ENCODE measurements around the gene CTAGE15. TPM values are rescaled to one million over a fixed set of nuclear protein-coding genes. Genes with fewer than 3 reads are reported as not detected.
"Not testable (repeated sequence)": the region's sequence is repeated elsewhere in the genome, so short reads cannot be mapped to it uniquely, and the experiment has no call there.

Gene CTAGE15, protein sequence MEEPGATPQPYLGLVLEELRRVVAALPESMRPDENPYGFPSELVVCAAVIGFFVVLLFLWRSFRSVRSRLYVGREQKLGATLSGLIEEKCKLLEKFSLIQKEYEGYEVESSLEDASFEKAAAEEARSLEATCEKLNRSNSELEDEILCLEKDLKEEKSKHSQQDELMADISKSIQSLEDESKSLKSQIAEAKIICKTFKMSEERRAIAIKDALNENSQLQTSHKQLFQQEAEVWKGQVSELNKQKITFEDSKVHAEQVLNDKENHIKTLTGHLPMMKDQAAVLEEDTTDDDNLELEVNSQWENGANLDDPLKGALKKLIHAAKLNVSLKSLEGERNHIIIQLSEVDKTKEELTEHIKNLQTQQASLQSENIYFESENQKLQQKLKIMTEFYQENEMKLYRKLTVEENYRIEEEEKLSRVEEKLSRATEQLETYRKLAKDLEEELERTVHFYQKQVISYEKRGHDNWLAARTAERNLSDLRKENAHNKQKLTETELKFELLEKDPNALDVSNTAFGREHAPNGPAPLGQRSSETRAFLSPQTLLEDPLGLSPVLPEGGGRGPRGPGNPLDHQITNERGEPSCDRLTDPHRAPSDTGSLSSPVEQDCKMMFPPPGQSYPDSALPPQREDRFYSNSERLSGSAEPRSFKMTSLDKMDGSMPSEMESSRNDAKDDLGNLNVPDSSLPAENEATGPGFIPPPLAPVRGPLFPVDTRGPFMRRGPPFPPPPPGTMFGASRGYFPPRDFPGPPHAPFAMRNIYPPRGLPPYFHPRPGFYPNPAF
- not detected for total RNA-seq

DNA sequence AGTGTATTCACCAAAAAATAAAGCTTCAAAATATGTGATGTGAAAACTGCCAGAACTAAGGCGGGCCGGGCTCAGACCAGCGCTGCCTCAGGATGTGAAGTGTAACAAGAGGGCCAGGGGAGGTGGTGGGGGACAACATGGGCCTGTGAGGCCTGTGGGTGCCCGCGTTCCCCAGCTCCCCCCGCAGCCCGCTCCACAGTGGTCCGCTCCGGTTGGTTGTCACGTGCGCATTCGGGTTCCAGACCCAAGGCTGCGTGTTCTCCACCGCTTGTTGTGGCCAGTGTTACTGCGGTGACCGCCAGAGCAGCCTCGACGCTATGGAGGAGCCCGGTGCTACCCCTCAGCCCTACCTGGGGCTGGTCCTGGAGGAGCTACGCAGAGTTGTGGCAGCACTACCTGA is at the start of gene CTAGE15:
CTAGE15 (plus strand) TSS at position 301 of the 400 bp plus-strand sequence; CDS start at position 318, 17 bp downstream.
- H3K27me3 Mint-ChIP-seq; H3K4me1 Mint-ChIP-seq; ATAC-seq; CTCF ChIA-PET; H3K9me3 Mint-ChIP-seq (ENCODE audit: low read depth); DNase-seq; H3K27ac Mint-ChIP-seq; H3K4me3 Mint-ChIP-seq; H3K36me3 Mint-ChIP-seq: not testable (repeated sequence)

DNA sequence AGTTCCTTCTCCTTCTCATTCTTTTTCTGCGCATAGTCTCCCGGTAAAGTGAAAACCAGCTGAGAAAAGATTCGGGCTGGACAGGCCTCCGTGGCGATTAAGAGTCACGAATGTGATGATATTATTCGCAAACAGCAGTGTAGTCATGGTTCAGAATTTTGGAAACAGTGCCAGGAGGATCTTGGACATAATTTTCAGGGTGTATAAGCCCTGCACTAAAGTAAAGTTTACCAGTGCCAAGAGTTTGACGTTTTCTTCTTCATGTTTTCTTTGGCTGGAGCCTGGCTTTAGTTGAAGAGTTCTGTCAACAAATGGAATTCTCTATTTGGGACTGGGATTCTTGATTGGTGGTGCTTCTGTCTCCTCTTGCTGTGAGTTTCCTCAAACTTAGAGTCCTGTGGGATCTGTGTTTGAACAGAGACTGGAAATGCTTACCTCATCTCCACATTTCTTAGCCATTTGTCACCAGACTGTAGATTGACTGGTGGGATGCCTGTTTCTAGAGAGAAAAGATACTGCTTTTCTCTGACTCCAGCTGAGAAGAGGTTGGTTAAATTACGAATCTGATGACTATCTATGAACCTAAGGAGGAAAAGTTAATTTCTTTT is 49.2 kb upstream of the CTAGE15 start:
- DNase-seq; H3K4me1 Mint-ChIP-seq; ATAC-seq; H3K4me3 Mint-ChIP-seq; H3K27ac Mint-ChIP-seq; CTCF ChIA-PET; H3K36me3 Mint-ChIP-seq; H3K27me3 Mint-ChIP-seq; H3K9me3 Mint-ChIP-seq (ENCODE audit: low read depth): not testable (repeated sequence)

DNA sequence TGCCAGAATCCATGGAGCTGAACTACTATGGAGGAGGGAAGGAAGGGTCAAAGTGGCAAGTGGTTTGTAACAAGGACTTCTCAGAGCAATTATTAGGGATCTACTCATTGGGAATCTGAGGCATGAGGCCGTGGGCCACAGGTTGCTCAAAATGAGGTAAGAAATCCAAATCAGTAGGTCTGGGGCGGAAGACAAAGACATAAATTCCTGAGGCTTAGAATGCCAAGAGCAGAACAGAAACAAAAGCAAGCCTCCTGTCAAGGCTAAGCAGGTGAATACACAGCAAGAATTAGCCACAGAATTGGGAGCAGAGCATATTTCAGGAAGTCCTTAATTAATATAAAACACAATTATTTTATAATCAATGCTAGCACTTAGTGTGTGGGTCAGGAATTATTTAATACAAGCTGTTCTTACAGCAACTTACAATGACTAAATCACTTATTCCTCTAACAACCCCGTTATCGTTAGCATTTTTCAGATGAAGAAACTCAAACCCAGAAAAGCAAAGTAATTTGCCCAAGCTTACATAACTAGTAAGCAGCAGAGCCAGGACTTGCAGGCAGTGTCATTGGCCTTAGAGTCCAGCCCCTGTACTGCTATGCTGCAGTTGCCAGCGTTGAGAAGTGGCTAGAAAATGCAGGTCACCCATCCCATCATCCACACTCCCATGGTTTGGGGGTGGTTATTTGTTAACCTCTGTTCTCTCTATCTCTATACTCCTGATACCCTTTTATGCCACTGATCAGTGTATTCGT is 40.3 kb upstream of the CTAGE15 start:
- H3K4me3 Mint-ChIP-seq; H3K27me3 Mint-ChIP-seq; CTCF ChIA-PET; DNase-seq; ATAC-seq; H3K36me3 Mint-ChIP-seq; H3K27ac Mint-ChIP-seq; H3K9me3 Mint-ChIP-seq (ENCODE audit: low read depth); H3K4me1 Mint-ChIP-seq: not testable (repeated sequence)

DNA sequence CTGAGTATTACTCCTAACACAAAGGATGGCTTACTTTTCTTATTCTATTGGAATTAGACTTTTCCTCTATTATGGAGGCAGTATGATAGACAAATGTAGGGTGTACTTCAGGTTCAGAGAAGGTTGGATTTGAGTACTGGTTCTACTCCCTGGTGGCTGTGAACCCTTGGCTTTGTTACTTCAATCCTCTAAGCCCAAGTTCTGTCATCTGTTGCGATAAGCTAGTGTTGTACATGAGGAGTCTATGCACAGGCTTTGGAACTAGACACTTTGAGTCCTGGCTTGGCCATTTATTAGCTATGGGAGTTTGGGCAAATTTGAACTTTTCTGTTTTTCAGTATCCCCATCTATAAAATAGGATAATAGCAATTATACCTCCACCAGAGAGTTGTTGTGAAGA is 39.7 kb upstream of the CTAGE15 start:
- CTCF ChIA-PET; H3K27ac Mint-ChIP-seq; H3K4me1 Mint-ChIP-seq; DNase-seq; H3K9me3 Mint-ChIP-seq (ENCODE audit: low read depth); ATAC-seq; H3K27me3 Mint-ChIP-seq; H3K36me3 Mint-ChIP-seq; H3K4me3 Mint-ChIP-seq: not testable (repeated sequence)

DNA sequence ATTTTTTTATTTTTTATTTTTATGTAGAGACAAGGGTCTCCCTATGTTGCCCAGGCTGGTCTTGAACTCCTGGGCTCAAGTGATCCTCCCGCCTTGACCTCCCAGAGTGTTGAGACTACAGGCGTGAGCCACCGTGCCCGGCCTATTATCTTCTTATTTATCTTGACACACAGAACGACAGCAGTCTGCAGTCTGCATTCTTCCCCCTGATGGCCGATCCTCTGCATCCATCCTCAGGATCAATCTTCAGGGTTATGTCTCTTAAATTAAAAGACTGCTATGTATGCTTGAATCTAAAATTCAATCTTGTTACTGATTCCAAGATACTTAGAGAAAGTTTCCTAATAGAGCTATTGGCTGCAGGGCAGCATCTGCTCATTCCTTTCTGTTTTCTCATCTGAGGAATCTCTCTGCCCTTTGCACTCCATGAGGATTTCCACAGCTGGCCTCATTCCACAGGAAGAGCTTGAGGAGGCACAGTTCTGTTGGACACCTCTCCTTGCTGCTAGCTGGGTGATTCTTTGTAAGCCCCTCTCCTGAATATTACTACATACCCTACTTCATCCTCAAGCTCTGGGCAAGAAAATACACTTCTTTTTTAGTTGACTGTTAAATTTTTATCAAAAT is 38.3 kb upstream of the CTAGE15 start:
- H3K27ac Mint-ChIP-seq; H3K36me3 Mint-ChIP-seq; CTCF ChIA-PET; H3K4me3 Mint-ChIP-seq; ATAC-seq; H3K27me3 Mint-ChIP-seq; H3K9me3 Mint-ChIP-seq (ENCODE audit: low read depth); H3K4me1 Mint-ChIP-seq; DNase-seq: not testable (repeated sequence)

DNA sequence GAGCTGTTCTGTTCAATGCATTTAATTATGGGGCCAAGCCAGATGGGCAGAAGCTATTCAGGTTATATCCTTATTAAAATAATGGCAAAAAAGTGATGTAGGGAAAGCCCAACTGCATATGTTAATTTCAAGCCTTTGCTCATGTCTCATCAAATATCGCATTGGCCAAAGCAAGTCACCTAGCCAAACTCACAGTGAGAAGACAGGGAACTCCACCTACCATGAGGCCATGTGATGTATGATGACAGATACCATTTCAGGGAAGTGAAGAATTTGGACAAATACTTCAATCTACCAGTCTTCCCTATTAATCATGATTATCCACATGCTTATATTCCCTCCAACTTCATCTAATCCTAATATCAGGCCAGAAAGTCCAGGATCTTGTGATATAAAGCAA is 35.2 kb upstream of the CTAGE15 start:
- ATAC-seq; H3K27me3 Mint-ChIP-seq; H3K36me3 Mint-ChIP-seq; H3K27ac Mint-ChIP-seq; DNase-seq; H3K4me3 Mint-ChIP-seq; H3K4me1 Mint-ChIP-seq; H3K9me3 Mint-ChIP-seq (ENCODE audit: low read depth); CTCF ChIA-PET: not testable (repeated sequence)

DNA sequence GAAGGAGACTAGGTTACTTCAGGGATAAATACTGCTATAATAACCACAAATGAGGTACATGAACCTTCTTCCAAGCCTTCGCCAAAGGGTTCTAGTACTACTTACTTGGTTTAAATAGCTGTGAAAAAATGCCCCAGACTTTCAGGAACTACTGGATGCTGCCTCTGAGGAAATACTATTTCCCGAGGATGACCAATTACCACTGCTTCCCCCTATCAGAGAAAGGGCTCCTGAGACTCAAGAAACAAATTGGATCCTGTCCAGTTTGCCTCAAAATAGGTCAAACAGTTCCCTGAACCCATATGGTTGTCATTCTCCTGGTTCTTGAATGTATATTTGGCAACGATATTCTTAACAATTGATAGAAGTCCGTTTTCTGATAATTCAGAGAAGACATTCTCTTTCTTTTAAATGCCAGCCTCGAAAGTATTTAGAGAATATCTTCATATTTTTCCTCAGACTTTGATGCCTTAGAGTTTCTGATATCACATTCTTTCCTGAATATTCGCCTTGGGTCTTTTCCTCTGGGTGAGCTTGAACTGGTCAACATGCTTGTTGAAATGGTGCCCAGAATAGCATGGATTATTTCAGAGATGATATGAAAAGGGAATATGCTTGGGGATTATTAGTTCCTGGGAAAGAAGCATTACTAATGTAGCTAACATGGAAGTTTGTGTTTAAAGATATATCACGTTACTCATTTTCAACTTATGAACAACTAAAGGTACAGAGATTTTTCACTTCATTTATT is 28.1 kb upstream of the CTAGE15 start:
- ATAC-seq; H3K27me3 Mint-ChIP-seq; H3K4me3 Mint-ChIP-seq; H3K36me3 Mint-ChIP-seq; H3K27ac Mint-ChIP-seq; H3K9me3 Mint-ChIP-seq (ENCODE audit: low read depth); CTCF ChIA-PET; H3K4me1 Mint-ChIP-seq; DNase-seq: not testable (repeated sequence)

DNA sequence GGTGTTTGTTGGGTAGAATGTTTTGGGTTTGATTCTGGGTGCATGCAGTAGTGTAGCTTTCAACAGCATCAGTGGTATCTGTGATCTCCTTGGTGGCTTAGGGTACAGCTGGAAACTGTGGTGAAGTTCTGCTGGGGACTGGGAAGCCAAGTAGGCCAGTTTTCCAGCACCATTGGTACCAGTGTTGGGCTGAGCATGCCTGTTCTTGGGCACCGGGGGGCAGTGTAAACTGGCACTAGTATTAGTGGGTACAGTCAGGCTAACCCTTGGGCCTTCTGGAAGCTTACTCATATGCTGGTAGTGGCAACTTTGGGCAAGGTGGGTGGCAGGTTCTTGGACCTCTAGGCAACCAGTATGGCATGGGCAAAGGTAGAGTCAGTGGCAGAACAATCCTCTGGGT is 15.6 kb upstream of the CTAGE15 start:
- H3K4me1 Mint-ChIP-seq; H3K4me3 Mint-ChIP-seq; H3K27me3 Mint-ChIP-seq; DNase-seq; H3K9me3 Mint-ChIP-seq (ENCODE audit: low read depth); ATAC-seq; CTCF ChIA-PET; H3K36me3 Mint-ChIP-seq; H3K27ac Mint-ChIP-seq: not testable (repeated sequence)

DNA sequence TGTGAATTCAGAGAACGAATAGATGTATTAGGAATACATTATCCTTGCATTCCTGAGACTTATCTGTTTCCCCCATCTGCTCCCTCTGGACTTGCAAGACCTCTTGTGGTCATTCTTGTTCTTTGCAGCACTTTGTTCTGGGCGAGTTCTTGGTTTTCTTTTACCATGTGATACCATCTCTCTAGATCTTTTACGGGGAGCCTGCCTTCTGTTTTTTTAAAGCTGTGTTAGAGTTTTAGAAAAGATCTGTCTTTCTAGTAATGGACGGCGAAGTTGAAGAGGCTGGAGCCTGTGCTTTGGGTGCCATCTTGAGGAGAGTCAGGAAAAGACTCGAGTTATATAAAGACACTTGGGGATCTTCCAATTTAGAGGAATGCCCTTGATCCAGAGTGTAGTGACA is 8.3 kb upstream of the CTAGE15 start:
- H3K9me3 Mint-ChIP-seq (ENCODE audit: low read depth); DNase-seq; H3K4me3 Mint-ChIP-seq; H3K27me3 Mint-ChIP-seq; H3K36me3 Mint-ChIP-seq; CTCF ChIA-PET; H3K27ac Mint-ChIP-seq; H3K4me1 Mint-ChIP-seq: not testable (repeated sequence)
- ATAC-seq, result peak; percentile 53

DNA sequence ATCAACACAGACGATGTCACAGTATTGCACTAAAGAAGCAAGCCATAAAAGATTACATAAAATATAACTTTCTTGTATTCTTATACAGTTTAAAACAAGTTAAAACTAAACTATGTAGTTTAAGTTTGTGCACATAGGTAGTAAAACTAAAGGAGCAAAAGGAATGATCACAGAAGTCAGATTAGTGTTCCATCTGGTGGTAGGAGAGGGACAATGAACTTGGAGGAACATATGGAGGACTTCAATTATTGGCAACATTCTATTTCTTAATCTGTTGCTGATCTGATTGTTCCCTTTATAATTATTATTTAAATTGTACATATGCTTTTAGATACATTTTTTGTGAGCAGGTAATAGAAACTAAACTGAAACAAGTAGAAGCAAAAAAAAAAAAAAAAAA is 5.6 kb upstream of the CTAGE15 start:
- H3K9me3 Mint-ChIP-seq (ENCODE audit: low read depth); DNase-seq; CTCF ChIA-PET; H3K27ac Mint-ChIP-seq; H3K27me3 Mint-ChIP-seq; ATAC-seq; H3K36me3 Mint-ChIP-seq; H3K4me1 Mint-ChIP-seq; H3K4me3 Mint-ChIP-seq: not testable (repeated sequence)

DNA sequence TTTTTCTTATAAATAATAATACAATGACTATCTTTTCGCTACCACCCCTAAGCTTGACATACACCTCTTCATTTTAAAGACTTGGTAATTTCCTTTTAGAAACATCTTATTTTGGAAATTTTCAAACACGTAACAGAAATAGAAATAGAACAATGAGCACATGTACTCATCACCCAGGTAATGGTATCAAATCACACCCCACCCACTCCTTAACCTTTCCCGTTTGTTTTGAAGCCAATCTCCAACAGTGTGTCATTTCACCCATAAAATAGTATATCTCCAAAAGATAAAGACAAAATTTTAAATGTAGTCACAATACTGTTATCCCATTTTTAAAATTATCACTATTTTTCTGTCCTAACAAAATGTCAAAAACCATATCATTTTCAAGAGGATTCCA is 16.6 kb downstream of the CTAGE15 start:
- H3K27ac Mint-ChIP-seq; H3K36me3 Mint-ChIP-seq; H3K4me1 Mint-ChIP-seq; CTCF ChIA-PET; DNase-seq; H3K9me3 Mint-ChIP-seq (ENCODE audit: low read depth); ATAC-seq; H3K4me3 Mint-ChIP-seq; H3K27me3 Mint-ChIP-seq: not testable (repeated sequence)

DNA sequence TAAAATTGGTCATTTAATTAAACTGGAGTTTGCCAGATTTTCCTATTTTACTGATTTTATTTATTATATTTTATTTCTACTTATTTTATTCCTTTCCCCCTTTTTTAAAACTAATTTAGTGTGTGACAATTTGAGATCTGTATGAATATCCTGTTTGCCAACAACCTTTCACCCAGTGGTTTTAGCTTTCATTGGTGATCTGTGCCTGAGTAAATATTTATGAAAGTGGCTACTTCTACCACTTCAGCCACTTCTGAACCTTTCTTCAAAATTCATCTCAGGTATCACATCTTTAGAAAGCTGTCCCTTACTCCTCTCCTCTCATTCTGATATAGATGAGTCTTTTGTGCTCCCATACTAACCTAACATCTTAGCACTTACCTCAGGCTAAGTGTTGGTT is 18.3 kb downstream of the CTAGE15 start:
- H3K27ac Mint-ChIP-seq; ATAC-seq; H3K36me3 Mint-ChIP-seq; DNase-seq; H3K4me3 Mint-ChIP-seq; H3K9me3 Mint-ChIP-seq (ENCODE audit: low read depth); CTCF ChIA-PET; H3K27me3 Mint-ChIP-seq; H3K4me1 Mint-ChIP-seq: not testable (repeated sequence)

Data from activated CD8-positive, alpha-beta memory T cell treated with anti-CD3 and anti-CD28 coated beads, Interleukin-2, amount 10 ng/mL, durations not matched to agents 7 days and 5 days (primary cell).